Caki2 (cell line): ENCODE results near the gene SYNPO2L. TPM values are rescaled to one million over a fixed set of nuclear protein-coding genes. Genes with fewer than 3 reads are reported as not detected.
"Not testable (repeated sequence)": the region's sequence is repeated elsewhere in the genome, so short reads cannot be mapped to it uniquely, and the experiment has no call there.

Source experiments
- DNase-seq: peaks from one replicate; pipeline ENCODE4 v3.0.0-alpha.2; 2015; ENCODE audit warnings: low read depth
- in situ Hi-C: cut with HindIII; loops from 2 replicates; pipeline ENCODE4 v1.10.0; 2016; ENCODE audit warnings: low sequenced_read_pairs, low pct_unique_long_range_greater_than_20kb, mixed read lengths
- total RNA-seq: library from RNA; depleted of rRNA; stranded (reverse); fragments of >200 nt; shearing (Covaris generic); gene quantifications from 2 replicates; pipeline ENCODE4 v1.2.3, GENCODE V29; 2014; ENCODE audit warnings: low replicate concordance; rRNA removed

The SYNPO2L gene
- total RNA-seq, result not detected in 2 replicates

- DNase-seq, result no peak
- in situ Hi-C loops, result no loop called here
Observed at GRCh38 chr10:73655990-73656298, at the start of gene SYNPO2L. TSS of gene SYNPO2L (minus strand) at chr10:73656029. CDS start at chr10:73655922, 107 bp downstream.

GRCh38 chr10:73703924-73704323 lies 48.1 kb upstream of the SYNPO2L start:
- DNase-seq, in situ Hi-C loops: not testable (repeated sequence)

GRCh38 chr10:73698819-73699218 lies 43.0 kb upstream of the SYNPO2L start:
- DNase-seq, in situ Hi-C loops: not testable (repeated sequence)

GRCh38 chr10:73697675-73698159 lies 41.9 kb upstream of the SYNPO2L start, which contains the start of gene AGAP5:
TSS of gene AGAP5 (minus strand) at chr10:73698109. CDS start at chr10:73697755, 354 bp downstream.
- DNase-seq, in situ Hi-C loops: not testable (repeated sequence)

GRCh38 chr10:73695302-73695701 lies 39.5 kb upstream of the SYNPO2L start:
- in situ Hi-C loops, DNase-seq: not testable (repeated sequence)

GRCh38 chr10:73690755-73691154 lies 34.9 kb upstream of the SYNPO2L start:
- in situ Hi-C loops, DNase-seq: not testable (repeated sequence)

GRCh38 chr10:73689596-73689995 lies 33.8 kb upstream of the SYNPO2L start:
- DNase-seq, in situ Hi-C loops: not testable (repeated sequence)

GRCh38 chr10:73687641-73688040 lies 31.8 kb upstream of the SYNPO2L start:
- in situ Hi-C loops, result not testable (repeated sequence)

GRCh38 chr10:73674546-73674945 lies 18.7 kb upstream of the SYNPO2L start:
- in situ Hi-C loops, result not testable (repeated sequence)

More at GRCh38 chr10:73687641-73688040, 31.8 kb upstream of the SYNPO2L start:
- DNase-seq, result not testable (repeated sequence)

GRCh38 chr10:73668378-73668777 lies 12.5 kb upstream of the SYNPO2L start:
- DNase-seq, in situ Hi-C loops: not testable (repeated sequence)

More at GRCh38 chr10:73674546-73674945, 18.7 kb upstream of the SYNPO2L start:
- not testable (repeated sequence) for DNase-seq

- DNase-seq, in situ Hi-C loops: not testable (repeated sequence)
Observed at GRCh38 chr10:73666153-73666809, 10.5 kb upstream of the SYNPO2L start.

GRCh38 chr10:73665581-73665980 lies 9.8 kb upstream of the SYNPO2L start:
- DNase-seq, in situ Hi-C loops: not testable (repeated sequence)

GRCh38 chr10:73664156-73665040 lies 8.6 kb upstream of the SYNPO2L start:
- in situ Hi-C loops, DNase-seq: not testable (repeated sequence)

- DNase-seq, in situ Hi-C loops: not testable (repeated sequence)
Observed at GRCh38 chr10:73663621-73664020, 7.8 kb upstream of the SYNPO2L start.

- DNase-seq, in situ Hi-C loops: not testable (repeated sequence)
Observed at GRCh38 chr10:73662705-73663104, 6.9 kb upstream of the SYNPO2L start.

- no peak for DNase-seq
- in situ Hi-C loops, result no loop called here
Observed at GRCh38 chr10:73655257-73655989, 406 bp downstream of the SYNPO2L start.

GRCh38 chr10:73653701-73654100 lies 2.1 kb downstream of the SYNPO2L start:
- in situ Hi-C loops, result no loop called here
- no peak for DNase-seq

- DNase-seq, result no peak
- in situ Hi-C loops, result no loop called here
Observed at GRCh38 chr10:73653195-73653594, 2.6 kb downstream of the SYNPO2L start.
